Body of pancreas (tissue), 4 donors: Measurements from ENCODE around the gene CREB3L1. TPM values are rescaled to one million over a fixed set of nuclear protein-coding genes. Genes with fewer than 3 reads are reported as not detected.

Source experiments
- ATAC-seq: fragments of 150-250 bp; one replicate; pipeline ENCODE4 v1.9.1; 2016
- DNase-seq, 4 donors: peaks; one replicate each; pipeline ENCODE4 v3.0.0-alpha.2; 2019
- H3K27ac ChIP-seq, 4 donors: fragments of 200-600 bp; sonication (generic); 1 replicate in 3 of 4; 2 replicates in 1 of 4; pipeline versions ENCODE4 v1.5.1 to v1.6.1; 2016 to 2019; ENCODE audit warnings: mild to moderate bottlenecking in 1 of 4, mixed read lengths in 1 of 4, moderate library complexity in 1 of 4
- H3K27me3 ChIP-seq, 2 donors: fragments of 200-600 bp; sonication (generic); one replicate each; pipeline ENCODE4 v1.6.0; 2016; ENCODE audit warnings: mild to moderate bottlenecking in 1 of 2
- H3K36me3 ChIP-seq, 2 donors: fragments of 200-600 bp; sonication (generic); replicated peaks in 1 of 2; 2 replicates each; pipeline ENCODE4 v1.5.1; 2016; ENCODE audit warnings: low read depth in 2 of 2; ENCODE audit not compliant: insufficient read depth in 1 of 2
- H3K4me1 ChIP-seq: fragments of 200-600 bp; sonication (generic); one replicate; pipeline ENCODE4 v1.6.0; 2016
- H3K4me3 ChIP-seq, 2 donors: fragments of 200-600 bp; sonication (generic); 1 replicate in 1 of 2; 2 replicates in 1 of 2; pipeline ENCODE4 v1.5.1; 2016 to 2019
- H3K9me3 ChIP-seq, 3 donors: fragments of 200-600 bp; sonication (generic); 1 replicate in 2 of 3; 2 replicates in 1 of 3; pipeline ENCODE4 v1.5.1; 2016
- CTCF ChIP-seq, 7 experiments: fragments of 450-650 bp in 4 of 7; fragments of 200-600 bp in 3 of 7; sonication (generic) in 3 of 7; IDR thresholded peaks; one replicate each; pipeline ENCODE4 v1.5.1; 2016 to 2019; ENCODE audit warnings: antibody characterized with exemption in 7 of 7
- POLR2A ChIP-seq, 3 donors: fragments of 450-650 bp; IDR thresholded peaks; one replicate each; pipeline ENCODE4 v1.6.1; 2016; ENCODE audit warnings: antibody characterized with exemption in 3 of 3, mild to moderate bottlenecking in 2 of 3
- WGBS, 2 donors: methylation state at CpG; one replicate each; pipeline ENCODE4 v1.1.5; 2017; 5-methylcytosine and 5-hydroxymethylcytosine counted together
- intact Hi-C: fragments of 100-400 bp; cut with DNase I; formaldehyde crosslinking; loops from one replicate; pipeline ENCODE4 v1.15.1; 2023
- total RNA-seq, 2 donors: library from RNA; depleted of rRNA; stranded (reverse); fragments of >200 nt; gene quantifications; one replicate each; pipeline ENCODE4 v1.1.0, GENCODE V29; 2016

The CREB3L1 gene
- total RNA-seq, 2 donors from 2014 or later = 20.8 to 22.7 TPM

- DNase-seq (no peak), ATAC-seq (no peak)
- Histone ChIP-seq H3K36me3 (no peaks in the 10 kb centered on the region), H3K9me3 (no peaks in the 10 kb centered on the region), H3K4me1 (peaks cover 28% of the 10 kb centered on the region), H3K27me3 (peaks cover 0 to 15% of the 10 kb centered on the region in 2 donors), H3K27ac (no peak overlapping the region), H3K4me3 (no peak overlapping the region)
- intact Hi-C loops = no loop called here
- TF ChIP-seq POLR2A (IDR thresholded peaks at IDR 0.05) (no peak), CTCF (IDR thresholded peaks at IDR 0.05) (no peak)
- 85 to 96% methylated on average over 12 of the region's 12 CpGs for WGBS, 2 donors
Measured at GRCh38 chr11:46336563-46337180, 59.2 kb downstream of the CREB3L1 start.

GRCh38 chr11:46337626-46338345 lies 60.3 kb downstream of the CREB3L1 start:
- H3K4me3 ChIP-seq = no peak overlapping the region
- ATAC-seq = no peak
- no peak overlapping the region for H3K27ac ChIP-seq
- TF ChIP-seq CTCF (IDR thresholded peaks at IDR 0.05) = no peak
- no peak for TF ChIP-seq POLR2A (IDR thresholded peaks at IDR 0.05)
- no peaks in the 10 kb centered on the region for H3K9me3 ChIP-seq
- H3K36me3 ChIP-seq = no peaks in the 10 kb centered on the region
- intact Hi-C loops = no loop called here
- DNase-seq = no peak
- peaks cover 21% of the 10 kb centered on the region for H3K4me1 ChIP-seq
- 78 to 90% methylated on average over 13 of the region's 13 CpGs for WGBS, 2 donors
- H3K27me3 ChIP-seq = peaks cover 0 to 7% of the 10 kb centered on the region in 2 donors

GRCh38 chr11:46338636-46338987 lies 61.1 kb downstream of the CREB3L1 start:
- peak overlapping the region in 2 of 4 donors; percentile 4 to 31 for H3K27ac ChIP-seq
- H3K4me3 ChIP-seq = no peak overlapping the region
- H3K9me3 ChIP-seq = no peaks in the 10 kb centered on the region
- H3K36me3 ChIP-seq = no peaks in the 10 kb centered on the region
- intact Hi-C loops = no loop called here
- peaks cover 22% of the 10 kb centered on the region for H3K4me1 ChIP-seq
- no peaks in the 10 kb centered on the region for H3K27me3 ChIP-seq
- WGBS, 2 donors = 31 to 32% methylated on average over 9 of the region's 9 CpGs
- no peak for TF ChIP-seq POLR2A (IDR thresholded peaks at IDR 0.05)
- no peak for DNase-seq
- ATAC-seq = no peak

GRCh38 chr11:46338988-46339666 lies 61.7 kb downstream of the CREB3L1 start:
- intact Hi-C loops = no loop called here
- ATAC-seq = peak; percentile 52
- Histone ChIP-seq H3K4me1 (peaks cover 23% of the 10 kb centered on the region), H3K27ac (peak overlapping the region in 2 of 4 donors; percentile 4 to 31), H3K9me3 (no peaks in the 10 kb centered on the region), H3K4me3 (no peak overlapping the region), H3K36me3 (no peaks in the 10 kb centered on the region), H3K27me3 (no peaks in the 10 kb centered on the region)
- TF ChIP-seq CTCF (IDR thresholded peaks at IDR 0.05) = no peak
- no peak for TF ChIP-seq POLR2A (IDR thresholded peaks at IDR 0.05)
- peak in 2 of 4 donors; percentile 25 to 49 for DNase-seq
- 24 to 48% methylated on average over 8 to 16 of the region's 16 CpGs for WGBS, 2 donors

- ATAC-seq (no peak), DNase-seq (no peak)
- no peaks in the 10 kb centered on the region for H3K36me3 ChIP-seq
- H3K27ac ChIP-seq = no peak overlapping the region
- H3K27me3 ChIP-seq = no peaks in the 10 kb centered on the region
- H3K4me1 ChIP-seq = peaks cover 23% of the 10 kb centered on the region
- 81 to 83% methylated on average over 2 of the region's 2 CpGs for WGBS, 2 donors
- intact Hi-C loops = no loop called here
- no peak for TF ChIP-seq POLR2A (IDR thresholded peaks at IDR 0.05)
- TF ChIP-seq CTCF (IDR thresholded peaks at IDR 0.05) = no peak
- no peak overlapping the region for H3K4me3 ChIP-seq
- no peaks in the 10 kb centered on the region for H3K9me3 ChIP-seq
Measured at GRCh38 chr11:46339816-46340215, 62.4 kb downstream of the CREB3L1 start.
